Hepatocyte (in vitro differentiated cells): ENCODE data around the gene YBX2. TPM values are rescaled to one million over a fixed set of nuclear protein-coding genes. Genes with fewer than 3 reads are reported as not detected.

Source experiments
- DNase-seq: peaks from one replicate; pipeline ENCODE4 v3.0.0-alpha.2; 2016; ENCODE audit warnings: low spot score
- H2AFZ ChIP-seq: fragments of 200-600 bp; sonication (generic); 2 replicates; pipeline ENCODE4 v1.6.0; 2016; ENCODE audit warnings: antibody characterized with exemption, mild to moderate bottlenecking
- H3K27ac ChIP-seq: fragments of 200-600 bp; sonication (generic); 2 replicates; pipeline ENCODE4 v1.5.1; 2016; ENCODE audit warnings: mild to moderate bottlenecking
- H3K27me3 ChIP-seq: fragments of 200-600 bp; sonication (generic); 2 replicates; pipeline ENCODE4 v1.6.1; 2016
- H3K36me3 ChIP-seq: fragments of 200-600 bp; sonication (generic); replicated peaks from 2 replicates; pipeline ENCODE4 v1.5.1; 2016; ENCODE audit warnings: low read depth; ENCODE audit not compliant: insufficient read depth
- H3K4me1 ChIP-seq: fragments of 200-600 bp; sonication (generic); 2 replicates; pipeline ENCODE4 v1.5.1; 2016; ENCODE audit warnings: mild to moderate bottlenecking, moderate library complexity; ENCODE audit not compliant: insufficient read depth
- H3K4me2 ChIP-seq: fragments of 200-600 bp; sonication (generic); 2 replicates; pipeline ENCODE4 v1.6.0; 2016
- H3K4me3 ChIP-seq: fragments of 200-600 bp; sonication (generic); 2 replicates; pipeline ENCODE4 v1.5.1; 2016; ENCODE audit warnings: mild to moderate bottlenecking
- H3K79me2 ChIP-seq: fragments of 200-600 bp; sonication (generic); 2 replicates; pipeline ENCODE4 v1.6.0; 2017; ENCODE audit warnings: mild to moderate bottlenecking
- H3K9me2 ChIP-seq: fragments of 200-600 bp; sonication (generic); replicated peaks from 2 replicates; pipeline ENCODE4 v1.6.0; 2017; ENCODE audit warnings: mild to moderate bottlenecking; ENCODE audit not compliant: insufficient read depth
- H3K9me3 ChIP-seq: fragments of 200-600 bp; sonication (generic); 2 replicates; pipeline ENCODE4 v1.5.1; 2016; ENCODE audit warnings: low read depth, mild to moderate bottlenecking
- H4K20me1 ChIP-seq: fragments of 200-600 bp; sonication (generic); 2 replicates; pipeline ENCODE4 v1.6.0; 2016; ENCODE audit warnings: mild to moderate bottlenecking; ENCODE audit not compliant: insufficient read depth, poor library complexity, severe bottlenecking
- CTCF ChIP-seq: fragments of 200-600 bp; sonication (generic); IDR thresholded peaks from 2 replicates; pipeline ENCODE4 v1.5.1; 2016; ENCODE audit warnings: antibody characterized with exemption, mild to moderate bottlenecking; ENCODE audit not compliant: poor library complexity
- EZH2 ChIP-seq: fragments of 200-600 bp; sonication (generic); IDR thresholded peaks from 2 replicates; pipeline ENCODE4 v1.6.1; 2016; ENCODE audit warnings: antibody characterized with exemption, mild to moderate bottlenecking, borderline replicate concordance
- EZH2phosphoT487 ChIP-seq: fragments of 200-600 bp; sonication (generic); IDR thresholded peaks from one replicate; pipeline ENCODE4 v1.6.1; 2018; ENCODE audit warnings: antibody characterized with exemption, mild to moderate bottlenecking, low read depth, moderate library complexity; ENCODE audit not compliant: unreplicated experiment, severe bottlenecking
- WGBS: methylation state at CpG from one replicate; pipeline ENCODE4 v1.1.6; 2016; ENCODE audit warnings: low lambda C conversion rate; ENCODE audit errors: missing lambda C conversion rate; 5-methylcytosine and 5-hydroxymethylcytosine counted together
- polyA plus RNA-seq: library from polyadenylated mRNA; unstranded; fragments of >200 nt; fragmentation: Nextera tagmentation; extraction: Ambion mirVana; gene quantifications from 2 replicates; pipeline ENCODE4 v1.2.1, GENCODE V29; 2016
- total RNA-seq: library from RNA; depleted of rRNA; stranded (reverse); fragments of >200 nt; gene quantifications from 2 replicates; pipeline ENCODE4 v1.2.3, GENCODE V29; 2014

Gene YBX2
- total and polyA plus RNA-seq, 2 experiments from 2014 or later = 1.3 to 1.7 TPM

GRCh38 chr17:7252176-7253043 lies 42.0 kb downstream of the YBX2 start, which contains the start of gene ELP5:
ELP5 (plus strand) TSS chr17:7252215; CDS start chr17:7252551, 336 bp downstream.
- WGBS = 3% methylated on average over 38 of the region's 55 CpGs
- Histone ChIP-seq H3K4me1 (peaks cover 15% of the 10 kb centered on the region), H2AFZ (peak within 1 kb of the TSS; percentile 94), H3K36me3 (no peaks in the 10 kb centered on the region), H3K79me2 (peaks cover 86% of the 10 kb centered on the region), H3K9me3 (no peaks in the 10 kb centered on the region), H3K4me3 (peak within 1 kb of the TSS; percentile 91), H3K9me2 (no peaks in the 10 kb centered on the region), H4K20me1 (peaks cover 7% of the 10 kb centered on the region), H3K27ac (peak within 1 kb of the TSS; percentile 98), H3K4me2 (peak within 1 kb of the TSS; percentile 92), H3K27me3 (no peaks in the 10 kb centered on the region)
- no peak for TF ChIP-seq EZH2phosphoT487
- no peak for TF ChIP-seq EZH2
- peak; percentile 46 for TF ChIP-seq CTCF
- peak; percentile 95 for DNase-seq

DNA sequence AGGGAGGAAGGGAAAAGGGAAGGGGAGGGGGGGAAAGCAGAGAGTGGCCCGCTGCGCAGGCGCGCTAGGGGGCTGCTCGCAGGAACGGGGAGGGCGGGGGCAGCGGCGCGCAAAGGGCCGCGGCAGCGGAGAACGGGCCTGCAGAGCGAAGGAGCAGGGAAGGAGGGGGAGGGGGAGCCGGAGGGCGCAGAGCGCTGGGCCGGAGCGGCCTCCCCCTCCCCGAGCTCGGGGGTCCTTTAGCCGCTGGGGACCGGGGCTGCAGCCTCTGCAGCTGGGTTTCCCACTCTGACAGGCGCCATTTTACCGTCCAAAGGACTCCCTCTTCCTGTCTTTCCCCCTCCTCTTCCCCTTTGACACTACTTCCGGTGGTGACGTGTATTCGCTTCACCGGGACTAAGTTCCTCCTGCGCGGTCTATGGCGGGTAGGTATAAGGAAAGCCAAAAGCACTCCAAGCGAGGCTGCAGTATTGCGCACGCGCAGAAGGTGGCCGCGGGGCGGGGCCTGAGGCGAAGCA lies 42.7 kb downstream of the YBX2 start, which contains the start of gene CTDNEP1:
Gene CTDNEP1 (minus strand): TSS at position 74 of the 515 bp plus-strand sequence. CDS start 438 bp downstream, outside the sequence.
- Histone ChIP-seq H3K79me2 (peaks cover 86% of the 10 kb centered on the region), H3K27ac (peak within 1 kb of the TSS; percentile 98), H4K20me1 (peaks cover 7% of the 10 kb centered on the region), H3K4me1 (peaks cover 15% of the 10 kb centered on the region), H3K9me2 (no peaks in the 10 kb centered on the region), H3K4me2 (peak within 1 kb of the TSS; percentile 92), H3K9me3 (no peaks in the 10 kb centered on the region), H3K4me3 (peak within 1 kb of the TSS; percentile 91), H3K27me3 (no peaks in the 10 kb centered on the region), H3K36me3 (no peaks in the 10 kb centered on the region), H2AFZ (peak within 1 kb of the TSS; percentile 94)
- peak; percentile 99 for DNase-seq
- TF ChIP-seq CTCF (no peak), EZH2phosphoT487 (no peak), EZH2 (no peak)
- WGBS = under 1% methylated on average over 18 of the region's 41 CpGs

GRCh38 chr17:7250695-7251627 lies 43.5 kb downstream of the YBX2 start:
- peak; percentile 35 for DNase-seq
- H3K79me2 ChIP-seq = peaks cover 87% of the 10 kb centered on the region
- peak overlapping the region; percentile 92 for H3K4me2 ChIP-seq
- H2AFZ ChIP-seq = peak overlapping the region; percentile 94
- H3K9me3 ChIP-seq = no peaks in the 10 kb centered on the region
- H3K9me2 ChIP-seq = no peaks in the 10 kb centered on the region
- H3K27me3 ChIP-seq = no peaks in the 10 kb centered on the region
- peaks cover 7% of the 10 kb centered on the region for H4K20me1 ChIP-seq
- H3K36me3 ChIP-seq = no peaks in the 10 kb centered on the region
- WGBS = under 1% methylated on average over 26 of the region's 55 CpGs
- H3K4me1 ChIP-seq = peaks cover 15% of the 10 kb centered on the region
- TF ChIP-seq EZH2phosphoT487 (no peak), CTCF (no peak), EZH2 (no peak)
- peak overlapping the region; percentile 94 for H3K27ac ChIP-seq
- H3K4me3 ChIP-seq = peak overlapping the region; percentile 91
